ENCODE results near the gene KRTAP12-4.

The KRTAP12-4 gene

DNA sequence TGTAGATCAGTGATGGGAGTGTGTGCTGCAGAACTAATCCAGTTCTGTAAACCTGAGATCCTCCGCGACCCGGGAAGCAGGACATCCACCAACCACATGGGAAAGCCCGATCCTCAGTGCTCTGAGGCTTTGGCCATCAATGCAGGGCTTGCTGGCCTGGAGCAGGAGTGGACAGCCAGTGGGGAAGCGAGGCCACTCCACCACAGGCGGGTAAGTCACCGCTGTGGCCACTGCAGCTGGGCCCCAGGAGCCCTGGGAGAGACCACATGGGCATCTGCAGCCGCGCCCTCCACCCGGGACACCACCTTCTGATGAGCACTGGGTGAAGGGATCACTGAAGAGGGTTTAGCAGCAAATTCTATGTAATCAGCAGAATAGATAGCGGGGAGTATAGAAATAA lies 26.7 kb upstream of the KRTAP12-4 start:
- ATAC-seq, result no peak
- TF ChIP-seq GLIS3 (CRISPR knock-in tag; IDR thresholded peaks at IDR 0.05) (no peak), OSR1 (CRISPR knock-in tag; IDR thresholded peaks at IDR 0.05) (no peak), ZFP30 (CRISPR knock-in tag; IDR thresholded peaks at IDR 0.05) (no peak), TCF4 (CRISPR knock-in tag; IDR thresholded peaks at IDR 0.05; ENCODE audit: borderline replicate concordance) (no peak), ISL1 (CRISPR knock-in tag; IDR thresholded peaks at IDR 0.05) (no peak), CSDC2 (CRISPR knock-in tag; IDR thresholded peaks at IDR 0.05) (no peak), ZFP3 (CRISPR knock-in tag; IDR thresholded peaks at IDR 0.05) (no peak), ZNF565 (CRISPR knock-in tag; conservative IDR thresholded peaks at IDR 0.05; ENCODE audit: low read depth) (no peak), TOX (CRISPR knock-in tag; IDR thresholded peaks at IDR 0.05; ENCODE audit: borderline replicate concordance) (no peak), ESRRG (CRISPR knock-in tag; IDR thresholded peaks at IDR 0.05) (no peak), ZNF8 (CRISPR knock-in tag; IDR thresholded peaks at IDR 0.05) (no peak)
- TF ChIP-seq, protein P1, sequence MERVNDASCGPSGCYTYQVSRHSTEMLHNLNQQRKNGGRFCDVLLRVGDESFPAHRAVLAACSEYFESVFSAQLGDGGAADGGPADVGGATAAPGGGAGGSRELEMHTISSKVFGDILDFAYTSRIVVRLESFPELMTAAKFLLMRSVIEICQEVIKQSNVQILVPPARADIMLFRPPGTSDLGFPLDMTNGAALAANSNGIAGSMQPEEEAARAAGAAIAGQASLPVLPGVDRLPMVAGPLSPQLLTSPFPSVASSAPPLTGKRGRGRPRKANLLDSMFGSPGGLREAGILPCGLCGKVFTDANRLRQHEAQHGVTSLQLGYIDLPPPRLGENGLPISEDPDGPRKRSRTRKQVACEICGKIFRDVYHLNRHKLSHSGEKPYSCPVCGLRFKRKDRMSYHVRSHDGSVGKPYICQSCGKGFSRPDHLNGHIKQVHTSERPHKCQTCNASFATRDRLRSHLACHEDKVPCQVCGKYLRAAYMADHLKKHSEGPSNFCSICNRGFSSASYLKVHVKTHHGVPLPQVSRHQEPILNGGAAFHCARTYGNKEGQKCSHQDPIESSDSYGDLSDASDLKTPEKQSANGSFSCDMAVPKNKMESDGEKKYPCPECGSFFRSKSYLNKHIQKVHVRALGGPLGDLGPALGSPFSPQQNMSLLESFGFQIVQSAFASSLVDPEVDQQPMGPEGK (CRISPR knock-in tag; IDR thresholded peaks at IDR 0.05; ENCODE audit: borderline replicate concordance), result no peak
- TF ChIP-seq, protein P2, sequence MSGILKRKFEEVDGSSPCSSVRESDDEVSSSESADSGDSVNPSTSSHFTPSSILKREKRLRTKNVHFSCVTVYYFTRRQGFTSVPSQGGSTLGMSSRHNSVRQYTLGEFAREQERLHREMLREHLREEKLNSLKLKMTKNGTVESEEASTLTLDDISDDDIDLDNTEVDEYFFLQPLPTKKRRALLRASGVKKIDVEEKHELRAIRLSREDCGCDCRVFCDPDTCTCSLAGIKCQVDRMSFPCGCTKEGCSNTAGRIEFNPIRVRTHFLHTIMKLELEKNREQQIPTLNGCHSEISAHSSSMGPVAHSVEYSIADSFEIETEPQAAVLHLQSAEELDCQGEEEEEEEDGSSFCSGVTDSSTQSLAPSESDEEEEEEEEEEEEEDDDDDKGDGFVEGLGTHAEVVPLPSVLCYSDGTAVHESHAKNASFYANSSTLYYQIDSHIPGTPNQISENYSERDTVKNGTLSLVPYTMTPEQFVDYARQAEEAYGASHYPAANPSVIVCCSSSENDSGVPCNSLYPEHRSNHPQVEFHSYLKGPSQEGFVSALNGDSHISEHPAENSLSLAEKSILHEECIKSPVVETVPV (CRISPR knock-in tag; IDR thresholded peaks at IDR 0.05), result no peak
- TF ChIP-seq, protein P3, sequence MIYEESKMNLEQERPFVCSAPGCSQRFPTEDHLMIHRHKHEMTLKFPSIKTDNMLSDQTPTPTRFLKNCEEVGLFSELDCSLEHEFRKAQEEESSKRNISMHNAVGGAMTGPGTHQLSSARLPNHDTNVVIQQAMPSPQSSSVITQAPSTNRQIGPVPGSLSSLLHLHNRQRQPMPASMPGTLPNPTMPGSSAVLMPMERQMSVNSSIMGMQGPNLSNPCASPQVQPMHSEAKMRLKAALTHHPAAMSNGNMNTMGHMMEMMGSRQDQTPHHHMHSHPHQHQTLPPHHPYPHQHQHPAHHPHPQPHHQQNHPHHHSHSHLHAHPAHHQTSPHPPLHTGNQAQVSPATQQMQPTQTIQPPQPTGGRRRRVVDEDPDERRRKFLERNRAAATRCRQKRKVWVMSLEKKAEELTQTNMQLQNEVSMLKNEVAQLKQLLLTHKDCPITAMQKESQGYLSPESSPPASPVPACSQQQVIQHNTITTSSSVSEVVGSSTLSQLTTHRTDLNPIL (CRISPR knock-in tag; IDR thresholded peaks at IDR 0.05; ENCODE audit: low read depth), result no peak

DNA sequence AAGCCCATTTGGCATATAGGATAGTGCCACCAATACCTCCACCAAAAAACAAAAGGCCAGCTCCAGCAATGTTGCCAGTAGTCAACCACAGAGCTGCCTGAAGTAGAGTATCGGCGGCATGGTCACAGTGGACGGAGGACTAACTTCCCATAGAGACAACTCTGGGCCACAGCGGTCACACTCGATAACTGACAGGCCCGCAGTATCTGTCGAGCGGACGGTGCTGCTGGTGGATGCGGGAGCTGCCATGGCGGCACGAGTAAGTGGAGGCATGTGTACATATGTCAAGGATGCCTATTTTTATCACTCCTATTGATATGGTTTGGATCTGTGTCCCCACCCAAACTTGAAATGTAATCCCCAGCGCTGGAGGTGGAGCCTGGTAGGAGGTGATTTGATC lies 23.4 kb upstream of the KRTAP12-4 start:
- ATAC-seq, result no peak
- TF ChIP-seq, protein P3 (CRISPR knock-in tag; IDR thresholded peaks at IDR 0.05; ENCODE audit: low read depth), result no peak
- TF ChIP-seq ESRRG (CRISPR knock-in tag; IDR thresholded peaks at IDR 0.05) (no peak), OSR1 (CRISPR knock-in tag; IDR thresholded peaks at IDR 0.05) (no peak), ZFP3 (CRISPR knock-in tag; IDR thresholded peaks at IDR 0.05) (no peak), RARB (CRISPR knock-in tag; IDR thresholded peaks at IDR 0.05) (no peak), BACH2 (CRISPR knock-in tag; IDR thresholded peaks at IDR 0.05; ENCODE audit: borderline replicate concordance) (no peak), GLIS3 (CRISPR knock-in tag; IDR thresholded peaks at IDR 0.05) (no peak), TCF4 (CRISPR knock-in tag; IDR thresholded peaks at IDR 0.05; ENCODE audit: borderline replicate concordance) (no peak), TOX (CRISPR knock-in tag; IDR thresholded peaks at IDR 0.05; ENCODE audit: borderline replicate concordance) (no peak), ISL1 (CRISPR knock-in tag; IDR thresholded peaks at IDR 0.05) (no peak), ARNTL (CRISPR knock-in tag; IDR thresholded peaks at IDR 0.05; ENCODE audit: borderline replicate concordance, low read depth) (no peak), ZNF70 (CRISPR knock-in tag; IDR thresholded peaks at IDR 0.05) (no peak)
- TF ChIP-seq, protein P2 (CRISPR knock-in tag; IDR thresholded peaks at IDR 0.05), result no peak
- TF ChIP-seq, protein P4, sequence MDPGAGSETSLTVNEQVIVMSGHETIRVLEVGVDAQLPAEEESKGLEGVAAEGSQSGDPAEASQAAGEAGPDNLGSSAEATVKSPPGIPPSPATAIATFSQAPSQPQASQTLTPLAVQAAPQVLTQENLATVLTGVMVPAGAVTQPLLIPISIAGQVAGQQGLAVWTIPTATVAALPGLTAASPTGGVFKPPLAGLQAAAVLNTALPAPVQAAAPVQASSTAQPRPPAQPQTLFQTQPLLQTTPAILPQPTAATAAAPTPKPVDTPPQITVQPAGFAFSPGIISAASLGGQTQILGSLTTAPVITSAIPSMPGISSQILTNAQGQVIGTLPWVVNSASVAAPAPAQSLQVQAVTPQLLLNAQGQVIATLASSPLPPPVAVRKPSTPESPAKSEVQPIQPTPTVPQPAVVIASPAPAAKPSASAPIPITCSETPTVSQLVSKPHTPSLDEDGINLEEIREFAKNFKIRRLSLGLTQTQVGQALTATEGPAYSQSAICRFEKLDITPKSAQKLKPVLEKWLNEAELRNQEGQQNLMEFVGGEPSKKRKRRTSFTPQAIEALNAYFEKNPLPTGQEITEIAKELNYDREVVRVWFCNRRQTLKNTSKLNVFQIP (CRISPR knock-in tag; IDR thresholded peaks at IDR 0.05; ENCODE audit: borderline replicate concordance, low read depth), result no peak
- TF ChIP-seq, protein P5, sequence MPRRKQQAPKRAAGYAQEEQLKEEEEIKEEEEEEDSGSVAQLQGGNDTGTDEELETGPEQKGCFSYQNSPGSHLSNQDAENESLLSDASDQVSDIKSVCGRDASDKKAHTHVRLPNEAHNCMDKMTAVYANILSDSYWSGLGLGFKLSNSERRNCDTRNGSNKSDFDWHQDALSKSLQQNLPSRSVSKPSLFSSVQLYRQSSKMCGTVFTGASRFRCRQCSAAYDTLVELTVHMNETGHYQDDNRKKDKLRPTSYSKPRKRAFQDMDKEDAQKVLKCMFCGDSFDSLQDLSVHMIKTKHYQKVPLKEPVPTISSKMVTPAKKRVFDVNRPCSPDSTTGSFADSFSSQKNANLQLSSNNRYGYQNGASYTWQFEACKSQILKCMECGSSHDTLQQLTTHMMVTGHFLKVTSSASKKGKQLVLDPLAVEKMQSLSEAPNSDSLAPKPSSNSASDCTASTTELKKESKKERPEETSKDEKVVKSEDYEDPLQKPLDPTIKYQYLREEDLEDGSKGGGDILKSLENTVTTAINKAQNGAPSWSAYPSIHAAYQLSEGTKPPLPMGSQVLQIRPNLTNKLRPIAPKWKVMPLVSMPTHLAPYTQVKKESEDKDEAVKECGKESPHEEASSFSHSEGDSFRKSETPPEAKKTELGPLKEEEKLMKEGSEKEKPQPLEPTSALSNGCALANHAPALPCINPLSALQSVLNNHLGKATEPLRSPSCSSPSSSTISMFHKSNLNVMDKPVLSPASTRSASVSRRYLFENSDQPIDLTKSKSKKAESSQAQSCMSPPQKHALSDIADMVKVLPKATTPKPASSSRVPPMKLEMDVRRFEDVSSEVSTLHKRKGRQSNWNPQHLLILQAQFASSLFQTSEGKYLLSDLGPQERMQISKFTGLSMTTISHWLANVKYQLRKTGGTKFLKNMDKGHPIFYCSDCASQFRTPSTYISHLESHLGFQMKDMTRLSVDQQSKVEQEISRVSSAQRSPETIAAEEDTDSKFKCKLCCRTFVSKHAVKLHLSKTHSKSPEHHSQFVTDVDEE (CRISPR knock-in tag; IDR thresholded peaks at IDR 0.05), result no peak
